Measurements from ENCODE around the gene CASP9. TPM values are rescaled to one million over a fixed set of nuclear protein-coding genes. Genes with fewer than 3 reads are reported as not detected.

CASP9 gene
- total RNA-seq, 2 experiments from 2014 or later, result 7.6 to 9.6 TPM

DNA sequence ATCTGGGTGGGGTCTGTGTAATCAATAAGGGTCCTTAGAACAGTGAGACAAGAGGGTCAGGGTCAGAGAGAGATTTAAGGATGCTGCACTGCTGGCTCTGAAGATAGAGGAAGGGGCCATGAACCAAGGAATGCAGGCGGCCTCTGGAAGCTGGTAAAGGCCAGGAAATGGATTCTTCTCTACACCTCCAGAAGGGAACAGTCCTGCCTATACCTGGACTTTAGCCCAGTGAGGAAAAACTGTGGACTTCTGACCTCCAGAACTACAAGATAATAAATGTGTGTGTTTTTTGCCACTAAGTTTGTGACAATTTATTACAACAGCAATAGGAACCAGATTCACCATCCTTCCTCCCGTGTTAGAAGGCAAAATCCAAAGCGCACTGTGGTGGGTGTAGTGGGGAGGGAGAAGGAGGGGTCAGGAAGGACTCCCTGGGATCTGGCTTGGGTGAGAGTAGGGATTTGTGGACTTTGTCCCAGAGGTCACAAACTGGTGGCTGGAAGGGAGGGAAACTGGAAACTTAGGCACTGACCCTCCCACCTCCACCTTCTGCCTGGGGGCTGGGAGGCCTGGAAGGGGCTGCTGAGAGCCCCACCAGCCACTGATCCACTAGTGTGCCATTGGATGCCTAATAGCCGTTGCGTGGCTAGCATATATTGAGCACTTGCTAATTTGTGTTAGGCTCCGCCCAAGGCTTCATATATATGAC, 72.8 kb downstream of the CASP9 start:
- ChIA-PET POLR2A (no interaction called here), CTCF (no interaction called here)
- Mint-ChIP-seq H3K4me3 (no peak overlapping the region), H3K36me3 (ENCODE audit: low read depth) (no peaks in the 10 kb centered on the region), H3K27me3 (peaks cover 4% of the 10 kb centered on the region), H3K27ac (no peak overlapping the region), H3K9me3 (ENCODE audit: low read depth) (no peaks in the 10 kb centered on the region), H3K4me1 (no peaks in the 10 kb centered on the region)
- no peak for DNase-seq
- ATAC-seq, result no peak
- intact Hi-C loops (cut with DNase I, micrococcal nuclease), result no loop called here

DNA sequence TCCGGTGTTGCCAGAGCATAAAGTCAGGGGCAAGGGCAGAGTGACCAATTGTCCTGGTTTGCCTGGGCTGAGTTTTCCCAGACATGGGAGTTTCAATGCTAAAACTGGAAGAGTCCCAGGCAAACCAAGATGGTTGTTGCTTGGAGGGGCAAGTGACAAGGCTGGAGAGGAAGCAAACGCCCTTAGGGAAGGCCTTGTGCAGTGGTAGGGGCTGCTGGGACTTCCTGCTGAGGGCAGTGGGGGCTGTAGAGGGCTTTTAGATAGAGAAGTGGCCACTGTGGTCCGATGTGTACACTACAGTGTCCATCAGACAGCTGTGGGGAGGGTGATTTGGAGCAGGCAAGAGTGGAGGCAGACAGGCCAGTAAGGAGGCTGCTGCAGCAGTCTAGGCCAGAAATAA, 74.4 kb downstream of the CASP9 start:
- H3K27me3 Mint-ChIP-seq, result peaks cover 8% of the 10 kb centered on the region
- ATAC-seq (no peak), DNase-seq (no peak)
- no peak overlapping the region for H3K27ac Mint-ChIP-seq
- no peak overlapping the region for H3K4me3 Mint-ChIP-seq
- intact Hi-C loops (cut with DNase I, micrococcal nuclease), result no loop called here
- ChIA-PET POLR2A (no interaction called here), CTCF (interaction anchor here (0.7 kb wide), 1 partner anchor 864 kb away, joined by 3 read pairs; no protein-coding TSS in a partner anchor)
- H3K4me1 Mint-ChIP-seq, result no peaks in the 10 kb centered on the region
- H3K9me3 Mint-ChIP-seq (ENCODE audit: low read depth), result no peaks in the 10 kb centered on the region
- H3K36me3 Mint-ChIP-seq (ENCODE audit: low read depth), result no peaks in the 10 kb centered on the region

DNA sequence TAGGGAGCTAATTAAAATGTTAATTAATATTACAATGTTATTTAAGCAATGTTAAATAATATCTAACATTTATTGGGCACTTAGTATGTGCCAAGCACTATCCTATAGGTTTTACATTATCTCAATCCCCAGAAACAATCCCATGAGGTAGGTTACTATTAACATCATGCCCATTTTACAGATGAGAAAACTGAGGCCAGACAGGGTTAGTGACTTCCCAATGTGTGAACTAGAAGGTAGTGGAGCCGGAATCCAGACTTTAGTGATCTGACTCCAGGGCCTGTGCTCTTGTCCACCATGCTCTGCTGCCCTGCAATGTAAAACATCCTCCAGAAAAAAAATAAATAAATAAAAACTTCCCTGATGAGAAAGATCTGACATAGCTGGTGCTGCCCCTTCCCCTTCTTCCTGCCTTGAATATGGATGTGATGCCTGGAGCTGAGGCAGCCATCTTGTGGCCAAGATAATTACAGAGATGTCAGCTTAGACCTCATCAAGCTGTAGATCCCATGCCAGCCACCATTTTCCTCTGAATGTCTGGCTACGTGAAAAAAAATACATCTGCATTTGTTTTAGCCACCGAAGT, 75.0 kb downstream of the CASP9 start:
- Mint-ChIP-seq H3K4me1 (no peaks in the 10 kb centered on the region), H3K9me3 (ENCODE audit: low read depth) (no peaks in the 10 kb centered on the region), H3K27me3 (peaks cover 8% of the 10 kb centered on the region), H3K4me3 (no peak overlapping the region), H3K27ac (no peak overlapping the region), H3K36me3 (ENCODE audit: low read depth) (no peaks in the 10 kb centered on the region)
- ChIA-PET POLR2A (no interaction called here), CTCF (interaction anchor here (0.7 kb wide), 1 partner anchor 863 kb away, joined by 3 read pairs; no protein-coding TSS in a partner anchor)
- DNase-seq (no peak), ATAC-seq (no peak)
- intact Hi-C loops (cut with DNase I, micrococcal nuclease), result no loop called here

DNA sequence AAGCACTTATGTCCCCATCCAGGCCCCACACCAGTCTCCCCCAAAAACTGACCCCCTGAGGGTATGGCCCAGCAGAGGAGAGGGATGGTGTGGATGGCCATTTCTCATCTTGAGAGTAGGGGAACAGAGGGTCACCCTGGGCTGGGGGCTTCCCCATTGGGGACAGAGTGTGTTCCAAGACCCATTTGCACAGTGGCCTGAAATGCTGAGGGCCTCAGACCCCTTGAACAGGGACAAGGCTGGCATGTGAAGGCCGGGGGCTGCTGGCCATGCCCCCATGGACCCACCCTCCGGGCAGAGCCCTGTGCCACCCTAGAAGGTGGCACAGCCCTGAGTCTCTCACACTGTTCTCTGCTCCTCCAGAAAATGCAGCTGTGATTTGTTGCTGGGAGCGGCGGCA, 77.8 kb downstream of the CASP9 start:
- H3K4me3 Mint-ChIP-seq, result no peak overlapping the region
- ChIA-PET POLR2A (no interaction called here), CTCF (no interaction called here)
- no peaks in the 10 kb centered on the region for H3K4me1 Mint-ChIP-seq
- peaks cover 8% of the 10 kb centered on the region for H3K27me3 Mint-ChIP-seq
- H3K27ac Mint-ChIP-seq, result no peak overlapping the region
- DNase-seq, result no peak
- H3K36me3 Mint-ChIP-seq (ENCODE audit: low read depth), result no peaks in the 10 kb centered on the region
- no peak for ATAC-seq
- no peaks in the 10 kb centered on the region for H3K9me3 Mint-ChIP-seq (ENCODE audit: low read depth)
- intact Hi-C loops (cut with DNase I, micrococcal nuclease), result no loop called here

DNA sequence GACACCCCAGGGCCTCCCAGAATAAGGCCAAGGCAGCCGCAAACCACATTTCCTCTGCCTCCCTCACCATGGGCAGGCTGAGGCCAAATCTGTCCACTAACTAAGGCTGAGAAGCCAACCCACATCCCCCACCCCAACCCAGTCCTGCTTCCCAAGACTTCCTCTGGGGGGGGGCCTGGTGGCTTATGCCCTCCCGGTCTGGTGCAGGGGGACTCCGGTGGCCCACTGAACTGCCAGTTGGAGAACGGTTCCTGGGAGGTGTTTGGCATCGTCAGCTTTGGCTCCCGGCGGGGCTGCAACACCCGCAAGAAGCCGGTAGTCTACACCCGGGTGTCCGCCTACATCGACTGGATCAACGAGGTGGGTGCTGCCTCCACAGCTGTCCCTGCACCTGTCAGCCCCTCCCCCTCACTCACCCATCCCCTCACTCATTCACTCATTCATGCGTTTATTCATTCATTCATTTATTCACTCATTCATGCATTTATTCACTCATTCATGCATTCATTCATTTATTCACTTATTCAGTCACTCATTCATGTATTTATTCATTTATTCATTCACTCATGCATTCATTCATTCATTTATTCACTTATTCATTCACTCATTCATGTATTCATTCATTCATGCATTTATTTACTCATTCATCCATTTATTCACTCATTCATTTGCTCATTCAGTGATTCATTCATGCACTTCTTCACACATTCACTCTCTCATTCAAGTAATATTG, 78.5 kb downstream of the CASP9 start:
- Mint-ChIP-seq H3K4me1 (no peaks in the 10 kb centered on the region), H3K36me3 (ENCODE audit: low read depth) (no peaks in the 10 kb centered on the region), H3K27ac (no peak overlapping the region), H3K4me3 (no peak overlapping the region), H3K9me3 (ENCODE audit: low read depth) (no peaks in the 10 kb centered on the region), H3K27me3 (peaks cover 7% of the 10 kb centered on the region)
- DNase-seq (no peak), ATAC-seq (no peak)
- intact Hi-C loops (cut with DNase I, micrococcal nuclease), result no loop called here
- ChIA-PET CTCF (interaction anchor here (0.6 kb wide), 1 partner anchor 141 kb away, joined by 4 read pairs; no protein-coding TSS in a partner anchor), POLR2A (no interaction called here)

DNA sequence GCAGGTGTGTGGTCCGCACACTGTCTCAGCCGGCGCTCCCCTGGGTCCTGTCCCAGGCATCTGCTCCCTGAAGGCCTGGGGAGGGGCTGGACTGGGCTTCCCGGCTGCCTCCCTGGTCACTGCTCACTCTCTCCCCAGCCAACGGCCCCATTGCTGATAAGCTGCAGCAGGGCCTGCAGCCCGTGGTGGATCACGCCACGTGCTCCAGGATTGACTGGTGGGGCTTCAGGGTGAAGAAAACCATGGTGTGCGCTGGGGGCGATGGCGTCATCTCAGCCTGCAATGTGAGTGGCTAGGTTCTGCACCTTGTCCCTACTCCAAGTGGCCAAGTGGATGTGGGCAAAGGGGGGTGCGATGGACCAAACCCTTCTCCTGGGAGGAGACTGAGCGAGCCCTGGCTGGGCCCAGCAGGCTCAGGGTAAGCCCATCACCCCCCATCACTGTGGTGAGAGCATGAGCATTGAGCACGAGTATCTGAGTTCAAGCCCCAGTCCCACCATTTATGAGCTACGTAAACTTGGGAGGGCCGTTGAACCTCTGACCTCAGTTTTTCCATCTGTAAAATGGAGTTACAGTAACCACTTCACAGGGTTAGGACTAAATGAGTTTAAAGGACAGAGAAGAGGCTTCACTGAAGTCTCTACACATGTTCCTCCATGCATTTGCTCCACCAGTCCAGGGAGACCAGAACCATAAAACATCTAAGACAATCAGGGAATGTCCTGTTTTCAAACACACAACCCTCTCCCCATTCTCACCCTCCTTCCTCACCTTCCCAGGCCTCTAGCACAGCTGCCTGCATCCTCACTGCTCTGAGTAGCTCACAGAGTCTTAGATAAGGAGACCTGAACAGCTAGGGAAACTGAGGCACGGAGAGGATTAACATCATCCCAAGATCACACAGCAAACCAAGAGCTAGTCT, 79.3 kb downstream of the CASP9 start:
- Mint-ChIP-seq H3K4me3 (no peak overlapping the region), H3K36me3 (ENCODE audit: low read depth) (no peaks in the 10 kb centered on the region), H3K9me3 (ENCODE audit: low read depth) (no peaks in the 10 kb centered on the region), H3K27me3 (peaks cover 7% of the 10 kb centered on the region), H3K4me1 (no peaks in the 10 kb centered on the region), H3K27ac (no peak overlapping the region)
- ChIA-PET CTCF (interaction anchor here (0.6 to 1.9 kb wide), 3 partner anchors 13 to 140 kb away, joined by 3 to 8 read pairs (median 4); no protein-coding TSS in a partner anchor), POLR2A (no interaction called here)
- ATAC-seq (no peak), DNase-seq (no peak)
- intact Hi-C loops (cut with DNase I, micrococcal nuclease), result no loop called here

DNA sequence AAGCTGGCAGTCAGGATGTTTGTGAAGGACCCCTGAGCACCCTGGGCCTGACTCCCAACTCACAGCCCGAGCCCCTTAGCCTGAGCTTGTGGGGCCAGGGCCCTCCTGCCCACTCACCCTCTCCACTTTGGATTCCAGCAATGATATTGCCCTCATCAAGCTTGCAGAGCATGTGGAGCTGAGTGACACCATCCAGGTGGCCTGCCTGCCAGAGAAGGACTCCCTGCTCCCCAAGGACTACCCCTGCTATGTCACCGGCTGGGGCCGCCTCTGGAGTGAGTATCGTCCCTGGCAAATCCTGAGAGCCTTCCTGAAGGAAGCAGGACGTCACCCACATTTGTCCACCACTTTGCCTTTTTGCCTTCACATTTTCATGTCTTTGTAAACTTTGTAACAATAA, 80.7 kb downstream of the CASP9 start:
- Mint-ChIP-seq H3K27ac (no peak overlapping the region), H3K9me3 (ENCODE audit: low read depth) (no peaks in the 10 kb centered on the region), H3K27me3 (peaks cover 7% of the 10 kb centered on the region), H3K36me3 (ENCODE audit: low read depth) (no peaks in the 10 kb centered on the region), H3K4me3 (no peak overlapping the region), H3K4me1 (no peaks in the 10 kb centered on the region)
- intact Hi-C loops (cut with DNase I, micrococcal nuclease), result no loop called here
- CTCF ChIA-PET, result interaction anchor here (1.0 to 1.9 kb wide), 3 partner anchors 9 to 120 kb away, joined by 4 to 8 read pairs (median 4); no protein-coding TSS in a partner anchor
- POLR2A ChIA-PET, result no interaction called here
- DNase-seq (no peak), ATAC-seq (no peak)

DNA sequence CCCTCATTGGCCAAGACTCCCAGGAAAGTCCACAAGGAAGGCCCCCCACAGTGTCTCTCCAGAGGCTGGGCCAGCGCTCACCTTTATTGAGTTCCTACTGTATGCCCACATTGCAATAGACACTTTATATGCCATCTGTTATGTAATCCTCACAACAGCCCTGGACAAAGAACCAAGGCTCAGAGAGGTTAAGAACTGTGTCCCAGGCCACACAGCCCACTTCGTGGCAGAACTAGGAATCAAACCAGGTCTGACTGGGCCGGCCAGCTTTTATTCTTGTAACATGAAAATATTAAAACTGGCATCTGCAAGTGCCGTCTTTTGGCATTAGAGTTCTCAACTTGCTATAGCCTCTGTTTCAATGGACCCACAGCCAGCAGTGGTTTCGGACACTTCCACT, 81.3 kb downstream of the CASP9 start:
- no peak overlapping the region for H3K27ac Mint-ChIP-seq
- intact Hi-C loops (cut with DNase I, micrococcal nuclease), result no loop called here
- CTCF ChIA-PET, result interaction anchor here (1.0 to 1.1 kb wide), 2 partner anchors 8 to 120 kb away, joined by 4 read pairs; no protein-coding TSS in a partner anchor

DNA sequence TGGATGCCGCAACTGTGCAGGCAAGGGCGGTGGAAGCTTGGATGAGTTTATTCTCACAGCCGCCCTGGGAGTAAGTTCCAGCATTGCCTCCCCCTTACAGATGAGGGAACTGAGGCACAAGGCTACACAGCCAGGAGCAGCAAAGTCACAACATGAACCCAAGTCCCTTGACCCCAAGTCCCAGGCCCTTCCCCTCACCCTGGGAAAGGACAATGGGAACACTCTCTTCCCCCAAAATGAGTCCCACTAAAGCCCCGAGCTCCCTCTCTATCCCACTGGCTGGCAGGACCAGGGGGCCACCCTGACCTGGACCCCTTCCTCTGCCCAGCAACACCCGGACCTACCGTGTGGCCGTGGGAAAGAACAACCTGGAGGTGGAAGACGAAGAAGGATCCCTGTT, 81.9 kb downstream of the CASP9 start:
- Mint-ChIP-seq H3K27ac (no peak overlapping the region), H3K4me3 (no peak overlapping the region), H3K4me1 (no peaks in the 10 kb centered on the region), H3K36me3 (ENCODE audit: low read depth) (no peaks in the 10 kb centered on the region), H3K9me3 (ENCODE audit: low read depth) (no peaks in the 10 kb centered on the region), H3K27me3 (peaks cover 4% of the 10 kb centered on the region)
- ATAC-seq, result no peak
- intact Hi-C loops (cut with DNase I, micrococcal nuclease), result no loop called here
- ChIA-PET POLR2A (interaction anchor here (0.7 kb wide), 1 partner anchor 1820 kb away, joined by 4 read pairs; no protein-coding TSS in a partner anchor), CTCF (no interaction called here)
- no peak for DNase-seq

More for the DNA sequence above, 81.3 kb downstream of the CASP9 start:
- no peak for DNase-seq
- H3K27me3 Mint-ChIP-seq, result peaks cover 7% of the 10 kb centered on the region
- H3K9me3 Mint-ChIP-seq (ENCODE audit: low read depth), result no peaks in the 10 kb centered on the region
- no peak overlapping the region for H3K4me3 Mint-ChIP-seq
- POLR2A ChIA-PET, result no interaction called here
- ATAC-seq, result no peak
- H3K4me1 Mint-ChIP-seq, result no peaks in the 10 kb centered on the region
- H3K36me3 Mint-ChIP-seq (ENCODE audit: low read depth), result no peaks in the 10 kb centered on the region
